ENCODE measurements around the gene GAB1.

The GAB1 gene

DNA sequence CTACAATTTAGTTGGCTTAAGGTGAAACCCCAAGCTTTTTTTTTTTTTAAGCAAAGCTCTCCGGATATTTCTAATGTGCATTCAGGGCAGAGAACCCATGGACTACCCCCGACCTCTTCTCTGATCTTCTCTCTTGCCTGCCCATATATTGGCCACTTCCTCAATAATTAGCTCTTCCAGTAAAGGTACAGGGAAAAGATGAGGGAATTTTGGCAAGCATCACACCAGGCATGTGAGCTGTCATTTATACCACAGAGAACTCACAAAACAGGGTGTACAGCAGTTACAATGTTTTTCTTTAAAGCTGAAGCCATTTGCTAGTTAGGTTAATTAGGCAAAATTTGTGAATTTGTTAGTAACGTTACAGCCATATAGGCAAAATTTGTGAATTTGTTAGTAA, 73.3 kb downstream of the GAB1 start:
- DNase-seq (ENCODE audit: low read depth in 2 of 3, low spot score in 2 of 3), result no peak

DNA sequence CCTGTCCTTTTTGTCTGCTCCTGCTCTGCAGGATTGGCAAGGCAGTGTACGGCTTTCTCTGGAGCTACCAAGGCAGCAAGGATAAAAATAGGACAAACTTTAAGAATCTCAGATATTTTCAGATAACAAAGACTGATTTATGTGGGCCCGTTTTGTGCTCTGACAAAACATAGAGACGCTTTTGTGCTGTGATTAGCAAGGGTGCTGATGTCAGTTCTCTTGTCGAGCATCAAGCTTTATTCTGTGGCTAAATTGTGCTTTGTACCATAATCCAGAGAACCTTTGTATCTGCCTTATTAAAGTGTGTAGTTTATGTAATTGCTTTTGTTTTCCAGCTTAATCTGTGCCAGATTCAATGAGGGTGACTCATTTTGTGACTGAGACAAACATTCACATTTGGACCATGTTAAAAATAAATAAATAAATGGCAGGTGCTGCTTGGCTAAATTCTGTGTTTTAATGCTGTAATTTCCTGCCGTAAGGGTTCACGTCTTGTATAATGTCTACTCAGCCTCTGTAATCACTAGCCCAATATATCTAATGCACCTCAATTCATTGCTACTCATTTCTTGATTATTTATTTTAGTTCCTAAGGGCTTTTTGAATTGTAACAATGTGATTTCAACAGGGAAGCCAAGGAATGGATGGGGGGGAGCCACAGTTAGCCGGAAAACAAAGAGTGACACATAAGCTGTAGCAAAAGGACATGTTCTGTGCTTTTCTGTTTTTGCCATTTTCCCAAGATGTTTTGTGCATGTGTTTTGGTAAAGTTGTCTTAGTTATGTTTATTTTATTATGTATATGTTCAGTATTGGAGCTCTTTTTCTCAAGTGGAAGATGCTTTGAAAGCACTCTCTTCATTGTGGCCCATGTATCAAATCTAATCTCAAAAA, 75.1 kb downstream of the GAB1 start:
- no peak for DNase-seq (ENCODE audit: low read depth in 2 of 3, low spot score in 2 of 3)

DNA sequence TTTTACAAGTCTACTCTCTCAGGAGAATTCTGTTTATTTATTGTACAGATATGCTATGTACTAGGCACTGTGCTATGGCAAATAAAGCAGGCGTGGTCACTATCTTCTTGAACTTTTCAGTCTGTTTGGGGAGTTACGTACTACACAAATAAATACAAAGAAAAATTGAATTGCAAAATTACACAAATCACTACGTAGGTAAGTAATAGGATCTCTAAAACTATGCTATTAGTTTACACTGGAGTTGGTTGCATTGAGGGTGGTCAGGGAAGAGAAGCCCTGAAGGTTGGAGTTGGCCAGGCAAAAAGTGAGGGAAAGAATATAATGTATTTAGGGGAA, 75.7 kb downstream of the GAB1 start:
- no peak for DNase-seq (ENCODE audit: low read depth in 2 of 3, low spot score in 2 of 3)

DNA sequence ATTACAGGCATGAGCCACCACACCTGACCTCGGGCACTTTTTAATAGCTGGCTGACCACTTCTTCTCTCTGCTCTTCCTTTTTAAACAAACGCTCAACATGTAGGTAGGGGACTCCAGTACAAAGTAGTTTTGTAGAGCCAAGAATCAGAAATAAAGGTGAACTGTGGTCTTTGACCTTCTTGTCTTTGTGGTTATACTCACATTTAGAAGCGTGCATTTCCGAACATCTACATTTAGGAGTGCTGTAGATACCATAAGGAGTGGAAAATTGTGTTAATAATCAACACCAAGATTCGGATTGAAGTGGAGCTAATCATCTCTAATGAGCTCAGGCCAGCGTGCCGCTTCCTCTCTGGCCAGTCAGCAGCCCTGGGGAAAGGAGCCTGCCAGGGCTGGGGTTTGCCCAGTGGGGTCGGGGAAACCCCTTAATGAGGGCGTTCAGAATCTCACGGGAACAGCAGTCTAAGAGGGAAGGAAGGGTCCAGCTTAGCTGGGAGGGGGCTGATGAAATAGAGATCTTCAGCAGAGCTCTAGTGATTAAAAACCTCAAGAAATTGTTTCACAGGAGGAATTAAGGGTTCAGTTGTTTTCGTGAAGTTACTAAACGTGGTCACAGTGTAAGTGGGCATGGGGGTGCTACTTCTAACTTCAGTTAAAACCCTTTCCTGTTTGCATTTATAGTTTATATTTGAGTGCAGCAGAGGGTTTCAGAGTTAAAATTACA, 81.2 kb downstream of the GAB1 start:
- DNase-seq (ENCODE audit: low read depth in 2 of 3, low spot score in 2 of 3), result no peak

DNA sequence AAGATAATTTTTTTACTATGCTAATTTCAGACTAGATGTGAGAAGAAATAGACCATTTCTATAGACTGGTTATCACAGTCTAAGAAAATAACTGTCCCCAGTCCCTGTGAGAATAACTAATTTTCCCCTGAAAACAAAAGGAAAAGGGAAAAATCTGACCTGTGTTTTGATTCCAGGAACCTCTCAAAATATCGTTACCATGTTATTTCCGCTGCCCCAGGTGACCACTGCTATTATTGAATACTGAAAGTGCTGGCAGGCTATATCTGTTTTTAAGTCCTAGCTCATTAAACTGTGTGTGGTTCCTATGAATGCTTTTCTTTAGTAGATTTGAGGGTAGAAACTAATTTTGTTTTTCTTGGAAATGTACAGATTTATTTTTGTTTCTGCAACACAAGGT, 83.6 kb downstream of the GAB1 start:
- no peak for DNase-seq (ENCODE audit: low read depth in 2 of 3, low spot score in 2 of 3)

DNA sequence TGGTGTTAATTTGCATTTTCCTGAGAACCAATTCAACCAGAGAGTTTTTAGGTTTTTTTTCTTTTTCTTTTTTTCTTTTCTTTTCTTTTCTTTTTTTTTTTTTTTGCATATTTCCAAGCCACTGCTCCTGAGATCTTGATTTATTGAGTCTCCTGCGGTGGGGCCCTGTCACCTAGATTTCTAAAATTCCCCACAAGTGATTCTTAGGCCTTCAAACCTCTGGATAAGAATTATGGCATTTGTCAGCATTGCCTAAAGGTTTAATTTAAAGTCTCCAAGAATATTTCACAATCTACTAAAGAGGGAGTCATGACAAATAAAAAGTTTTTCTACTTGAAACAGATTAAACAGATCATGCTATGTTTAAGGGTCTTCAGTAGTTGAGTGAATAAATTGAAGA, 84.9 kb downstream of the GAB1 start:
- DNase-seq (ENCODE audit: low read depth in 2 of 3, low spot score in 2 of 3), result no peak

DNA sequence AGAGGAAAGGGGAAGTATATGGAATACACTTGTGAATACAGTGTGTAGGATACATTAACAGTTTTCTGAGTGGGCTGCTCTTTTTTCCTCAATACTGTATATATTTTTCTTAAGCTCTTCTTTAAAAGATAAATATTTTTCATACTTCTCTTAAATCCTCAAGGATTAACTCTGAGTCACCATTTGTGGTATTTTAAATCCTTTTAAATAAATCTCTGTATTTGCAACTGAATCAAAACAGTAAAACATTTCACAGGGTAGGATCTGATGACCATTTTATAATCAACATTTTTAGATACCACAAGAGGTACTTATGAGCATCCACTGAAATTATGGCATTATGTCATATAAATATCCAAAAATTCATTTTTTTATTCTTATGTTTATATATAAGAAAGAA, 87.6 kb downstream of the GAB1 start:
- no peak for DNase-seq (ENCODE audit: low read depth in 2 of 3, low spot score in 2 of 3)

DNA sequence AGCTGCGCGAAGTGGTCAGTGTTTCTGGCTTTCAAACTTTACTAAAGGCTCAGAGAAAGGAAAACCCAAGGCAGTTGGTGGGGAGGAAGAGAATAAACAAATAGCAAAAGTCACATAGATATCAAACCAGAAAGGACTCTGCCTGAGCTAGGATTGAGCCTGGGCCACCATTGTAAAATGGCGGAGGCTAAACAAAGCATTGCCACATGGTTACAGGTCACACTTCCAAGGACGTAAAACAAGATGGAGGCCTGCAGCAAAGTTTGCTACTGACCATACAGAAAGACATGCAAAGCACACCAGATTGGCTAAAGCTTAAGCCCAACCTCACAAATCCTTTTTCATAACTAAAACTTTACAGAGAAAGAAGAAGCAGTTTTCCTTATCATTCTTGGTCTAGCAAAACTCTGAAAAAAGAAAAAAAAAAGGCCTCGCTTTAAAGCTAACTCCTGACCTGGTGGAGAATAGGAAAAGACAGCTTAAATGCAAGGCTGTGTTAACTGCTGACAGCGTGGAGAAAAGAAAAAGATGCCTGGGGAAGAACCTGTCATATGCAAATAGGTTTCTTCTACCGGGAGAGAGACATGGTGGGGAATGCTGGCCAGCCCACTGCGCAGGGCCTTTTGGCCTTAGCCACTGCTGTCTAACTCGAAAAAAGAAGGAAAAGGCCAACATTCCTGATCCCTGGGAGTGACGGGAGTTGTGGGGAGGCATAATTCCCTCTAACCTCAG, 95.0 kb downstream of the GAB1 start:
- DNase-seq (ENCODE audit: low read depth in 2 of 3, low spot score in 2 of 3), result no peak

DNA sequence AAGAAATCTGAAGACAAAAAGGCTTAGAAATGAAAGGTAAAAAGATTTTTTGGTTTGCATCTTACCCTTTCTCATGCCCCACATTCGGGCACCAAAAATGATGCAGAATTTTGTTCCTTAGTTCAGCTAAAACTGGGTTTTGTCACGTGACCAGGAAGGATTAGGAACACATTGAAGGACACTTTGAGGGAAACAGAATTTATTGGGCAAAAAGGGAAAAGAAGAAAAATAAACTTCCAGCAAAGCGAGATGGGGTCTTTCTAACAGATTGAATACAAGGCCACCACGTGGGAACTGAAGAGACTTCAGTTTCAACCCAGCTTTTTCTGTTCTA, 95.5 kb downstream of the GAB1 start:
- DNase-seq (ENCODE audit: low read depth in 2 of 3, low spot score in 2 of 3), result no peak

DNA sequence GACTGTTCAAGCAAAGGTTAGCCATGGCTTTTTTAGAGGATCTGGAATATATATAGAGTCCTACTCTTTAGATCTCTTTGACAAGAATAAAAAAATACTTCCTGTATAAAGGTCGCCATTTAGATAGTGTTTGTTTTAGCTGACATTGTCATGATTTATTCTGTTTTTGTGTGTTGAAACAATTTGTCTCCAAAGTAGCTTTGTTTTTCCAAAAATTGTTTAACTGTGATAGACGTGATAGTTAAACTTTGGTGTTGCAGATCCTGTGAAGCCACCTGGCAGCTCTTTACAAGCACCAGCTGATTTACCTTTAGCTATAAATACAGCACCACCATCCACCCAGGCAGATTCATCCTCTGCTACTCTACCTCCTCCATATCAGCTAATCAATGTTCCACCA, 96.6 kb downstream of the GAB1 start:
- no peak for DNase-seq (ENCODE audit: low read depth in 2 of 3, low spot score in 2 of 3)

DNA sequence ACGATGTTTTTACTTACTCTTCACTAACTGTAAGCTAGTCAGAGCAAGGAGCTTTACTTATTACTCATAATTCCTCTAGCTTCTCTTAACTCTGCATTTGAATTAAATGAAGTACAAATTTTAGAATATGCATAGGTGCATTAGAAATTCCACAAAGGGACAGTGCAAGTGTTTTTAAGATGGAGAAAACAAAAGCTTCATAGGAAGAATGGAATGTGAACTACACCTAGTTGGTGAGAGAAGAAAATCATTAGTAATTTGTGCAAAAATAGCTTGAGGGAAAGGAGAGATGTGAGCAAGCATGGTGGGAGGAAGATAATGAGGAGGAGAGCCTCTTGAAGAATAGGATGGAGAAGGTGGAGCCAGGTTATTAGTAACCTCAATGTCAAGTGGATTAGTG, 99.3 kb downstream of the GAB1 start:
- DNase-seq (ENCODE audit: low read depth in 2 of 3, low spot score in 2 of 3), result no peak

DNA sequence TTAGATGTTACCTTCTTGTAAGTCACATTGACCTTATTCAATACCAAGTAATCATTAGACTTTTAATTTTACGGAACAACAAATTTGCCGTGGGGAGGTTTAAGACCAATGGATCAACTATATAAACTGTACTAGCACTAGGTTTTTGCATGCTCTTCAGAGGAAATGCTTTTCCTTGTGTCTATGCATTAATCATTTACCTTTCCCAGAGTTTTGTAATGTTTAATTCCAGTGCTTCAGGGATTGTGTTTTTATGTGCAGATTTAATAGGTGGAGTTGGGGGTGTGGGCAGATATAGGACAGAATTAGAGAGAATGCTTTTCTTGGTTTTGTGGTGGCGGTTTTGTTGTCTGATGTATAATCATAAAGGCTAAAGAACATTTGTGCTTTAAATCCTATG, 100.8 kb downstream of the GAB1 start:
- DNase-seq (ENCODE audit: low read depth in 2 of 3, low spot score in 2 of 3), result no peak

DNA sequence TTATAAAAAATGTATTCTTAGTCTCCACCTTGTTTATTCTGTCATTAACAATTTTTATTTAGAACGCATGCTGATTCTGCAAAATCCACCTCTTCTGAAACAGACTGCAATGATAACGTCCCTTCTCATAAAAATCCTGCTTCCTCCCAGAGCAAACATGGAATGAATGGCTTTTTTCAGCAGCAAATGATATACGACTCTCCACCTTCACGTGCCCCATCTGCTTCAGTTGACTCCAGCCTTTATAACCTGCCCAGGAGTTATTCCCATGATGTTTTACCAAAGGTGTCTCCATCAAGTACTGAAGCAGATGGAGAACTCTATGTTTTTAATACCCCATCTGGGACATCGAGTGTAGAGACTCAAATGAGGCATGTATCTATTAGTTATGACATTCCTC, 101.3 kb downstream of the GAB1 start:
- no peak for DNase-seq (ENCODE audit: low read depth in 2 of 3, low spot score in 2 of 3)

DNA sequence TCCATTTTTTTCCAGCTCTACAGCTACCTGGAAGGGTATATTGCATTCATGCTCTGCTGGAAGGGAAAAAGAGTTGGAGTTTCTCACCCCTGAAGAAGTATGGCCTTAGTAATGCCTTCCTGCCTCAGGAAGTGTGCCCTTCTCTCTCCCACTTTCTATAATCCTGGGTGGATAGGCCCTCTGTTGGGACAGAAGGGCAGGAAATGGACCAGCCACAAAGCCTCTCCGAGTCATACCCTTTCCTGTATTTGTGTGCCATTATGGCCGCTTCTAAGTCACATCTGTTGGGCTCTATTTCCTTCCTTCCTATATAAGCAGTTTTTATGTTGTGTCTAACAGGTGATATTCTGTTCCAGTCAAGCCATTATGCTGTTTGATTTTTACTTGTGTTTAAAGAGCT, 102.0 kb downstream of the GAB1 start:
- DNase-seq (ENCODE audit: low read depth in 2 of 3, low spot score in 2 of 3), result no peak

DNA sequence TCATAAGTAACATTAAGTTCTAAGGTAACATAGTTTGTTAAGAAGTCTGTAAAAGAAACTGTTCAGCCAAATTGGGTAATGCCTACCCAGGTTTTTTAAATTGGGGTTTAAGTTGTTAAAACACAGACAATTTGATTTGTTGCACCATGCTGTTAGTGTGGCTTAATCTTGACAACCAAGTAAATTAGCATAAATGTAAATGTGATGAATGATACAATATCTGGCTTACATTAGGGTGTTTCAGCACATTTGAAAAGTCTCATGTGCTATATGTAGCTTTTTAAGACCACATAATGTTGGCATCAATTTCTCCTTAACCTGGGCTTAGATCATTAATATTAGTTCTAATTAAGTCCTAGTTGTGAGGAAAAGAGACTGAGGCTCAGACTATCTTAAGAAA, 104.4 kb downstream of the GAB1 start:
- DNase-seq (ENCODE audit: low read depth in 2 of 3, low spot score in 2 of 3), result no peak

DNA sequence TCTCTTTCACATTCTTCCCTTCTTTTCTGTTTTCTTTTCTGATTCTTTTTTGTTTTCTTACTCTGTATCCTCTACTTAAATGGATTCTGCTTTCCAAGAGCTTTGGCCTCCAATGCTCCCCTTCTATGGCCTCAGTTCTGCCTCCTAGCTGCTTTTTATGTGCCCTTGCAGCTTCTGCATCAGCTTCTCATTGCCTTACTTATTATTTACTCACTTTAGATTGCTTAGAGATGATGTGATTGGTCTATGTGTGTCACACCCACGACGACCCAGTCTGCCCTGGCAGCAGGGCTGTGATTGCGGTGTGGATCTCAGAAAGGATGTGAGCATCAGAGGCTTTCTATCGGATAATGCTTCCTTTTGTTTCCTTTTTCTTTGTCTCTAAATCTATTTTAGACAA, 105.0 kb downstream of the GAB1 start:
- DNase-seq (ENCODE audit: low read depth in 2 of 3, low spot score in 2 of 3), result no peak

DNA sequence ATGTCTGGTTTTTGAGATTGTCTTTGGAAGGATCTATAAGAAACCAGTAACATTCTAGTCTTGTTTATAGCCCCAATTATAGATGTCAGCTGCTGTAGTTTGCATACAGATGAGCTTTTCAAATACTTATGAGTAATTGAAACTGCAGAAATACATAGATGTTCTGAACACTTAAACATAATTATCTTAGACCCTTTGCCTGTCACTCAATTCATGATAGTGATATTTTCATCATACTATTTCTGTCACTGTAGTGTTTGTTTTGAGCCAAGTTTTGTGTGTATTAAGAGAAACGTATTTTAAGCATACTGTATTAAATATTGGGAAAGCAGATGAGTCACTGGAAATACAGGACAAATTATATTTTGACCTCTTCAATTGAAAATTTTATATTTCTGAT, 107.1 kb downstream of the GAB1 start:
- no peak for DNase-seq (ENCODE audit: low read depth in 2 of 3, low spot score in 2 of 3)

DNA sequence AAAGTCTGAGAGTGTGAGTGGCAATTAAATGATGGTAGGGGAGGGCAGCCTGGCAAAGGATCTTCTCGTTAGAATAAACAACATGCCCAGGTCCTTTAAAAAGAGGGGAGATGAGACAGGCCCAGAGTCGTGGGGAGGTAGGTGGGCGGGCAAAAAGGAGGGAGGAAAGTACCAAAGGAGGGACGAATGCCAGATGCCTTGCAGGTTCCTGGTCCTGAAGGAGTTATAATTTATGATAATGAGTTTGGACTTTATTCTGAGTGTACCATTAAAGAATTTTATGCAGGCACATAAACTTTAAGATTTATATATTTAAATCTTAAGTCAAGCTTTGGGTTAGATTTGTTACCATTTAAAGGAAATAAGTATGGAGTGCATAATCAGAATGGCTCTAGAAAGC, 114.5 kb downstream of the GAB1 start:
- DNase-seq (ENCODE audit: low read depth in 2 of 3, low spot score in 2 of 3), result no peak

DNA sequence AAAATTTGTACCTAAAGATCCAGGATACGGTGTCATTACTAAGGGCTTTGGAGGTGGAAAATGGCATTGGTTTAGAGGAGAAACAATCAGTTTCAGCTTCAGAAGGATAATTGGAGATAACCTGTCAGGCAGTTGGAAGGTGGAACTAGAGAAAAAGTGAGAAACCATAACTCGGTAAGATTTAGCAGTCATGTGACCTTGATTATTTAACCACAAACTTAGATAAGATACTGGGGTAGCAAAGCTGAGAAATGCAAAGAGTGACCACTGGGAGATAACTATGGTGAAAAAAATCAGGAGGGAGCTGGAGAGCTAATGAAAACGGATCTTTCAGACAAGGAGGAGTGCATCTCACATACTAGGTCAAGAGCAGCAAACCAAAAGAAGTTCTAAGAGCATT, 118.5 kb downstream of the GAB1 start:
- DNase-seq (ENCODE audit: low read depth in 2 of 3, low spot score in 2 of 3), result no peak

DNA sequence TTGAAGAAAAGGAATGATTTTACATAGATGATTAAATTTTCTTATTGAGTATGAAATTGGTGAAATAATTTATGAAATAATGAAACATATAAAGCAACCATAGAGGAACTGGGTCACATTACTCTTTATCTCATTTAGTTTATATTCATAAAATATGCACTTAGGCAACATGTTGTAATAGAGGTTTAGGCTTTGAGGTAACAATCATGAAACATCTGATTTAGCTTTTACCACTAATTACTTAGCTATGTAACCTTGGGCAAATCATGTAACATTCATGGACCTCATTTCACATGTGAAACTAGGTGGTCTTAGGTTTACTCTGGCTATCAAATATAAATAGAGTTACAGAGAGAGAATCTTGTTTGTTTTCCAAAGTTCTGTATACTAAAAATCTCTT, 122.3 kb downstream of the GAB1 start:
- no peak for DNase-seq (ENCODE audit: low read depth in 2 of 3, low spot score in 2 of 3)

DNA sequence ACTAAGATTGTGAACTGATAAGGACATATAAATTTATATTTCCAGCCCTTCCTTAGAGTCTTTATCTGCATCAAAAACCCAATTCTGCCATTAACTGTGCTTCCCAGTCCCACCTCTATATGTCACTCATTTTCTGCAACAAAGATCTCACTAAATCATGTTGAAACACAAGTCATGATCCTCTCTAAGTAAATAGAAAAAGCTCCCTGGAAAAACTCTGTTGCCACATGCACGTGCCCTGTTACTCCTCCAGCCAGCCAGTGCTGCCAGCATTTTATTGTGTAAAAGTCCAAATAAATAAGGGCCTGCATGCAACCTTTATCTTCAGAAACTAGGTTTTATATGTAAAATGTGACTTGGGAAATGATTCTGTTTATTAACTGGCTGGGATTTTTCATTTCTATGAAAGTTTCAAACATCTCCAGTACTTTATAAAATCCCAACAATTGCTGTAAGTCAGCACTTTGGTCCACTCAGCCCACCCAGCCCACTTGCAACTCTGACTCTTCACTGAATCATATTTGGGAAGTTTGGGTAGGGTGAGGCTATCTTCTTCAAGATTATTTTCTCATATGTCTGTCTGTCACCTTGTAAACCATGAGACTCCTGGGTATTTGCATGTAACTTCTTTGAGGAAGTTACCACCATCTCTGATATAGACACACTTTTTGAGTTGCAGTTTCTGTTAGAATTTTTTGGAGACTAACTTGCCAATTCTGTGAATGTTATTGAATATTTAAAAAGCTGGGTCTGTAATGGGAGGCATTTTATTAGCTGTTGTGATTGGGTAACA, 136.9 kb downstream of the GAB1 start:
- no peak for DNase-seq (ENCODE audit: low read depth in 2 of 3, low spot score in 2 of 3)

DNA sequence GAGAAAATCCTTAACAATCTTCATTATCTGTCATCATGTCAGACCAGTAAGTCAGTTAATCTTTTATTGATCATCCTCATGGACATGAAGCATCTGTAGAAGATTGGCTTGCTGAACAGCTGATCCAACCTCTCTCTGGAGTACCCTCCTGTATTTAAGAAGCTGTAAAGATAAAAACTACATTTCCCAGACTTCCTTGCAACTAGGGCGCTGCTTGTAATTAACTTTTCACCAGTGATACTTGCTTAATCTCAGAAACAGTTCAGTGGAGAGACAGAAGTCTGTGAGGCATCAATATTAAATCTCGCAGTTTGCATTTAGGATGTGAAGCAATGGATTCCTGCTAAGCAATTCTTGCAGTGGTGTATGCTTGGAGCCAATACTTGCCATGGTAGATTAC, 140.8 kb downstream of the GAB1 start:
- DNase-seq (ENCODE audit: low read depth in 2 of 3, low spot score in 2 of 3), result no peak
